Stimulated activated CD4-positive, alpha-beta T cell treated with anti-CD3 and anti-CD28 coated beads, Interleukin-2, amount 100 ng/mL, for 48 hours (primary cell): ENCODE data around the gene C19orf25.

Experiments used
- DNase-seq, 2 donors: peaks; one replicate each; pipeline ENCODE4 v3.0.0-alpha.2; 2020

C19orf25 gene

DNA sequence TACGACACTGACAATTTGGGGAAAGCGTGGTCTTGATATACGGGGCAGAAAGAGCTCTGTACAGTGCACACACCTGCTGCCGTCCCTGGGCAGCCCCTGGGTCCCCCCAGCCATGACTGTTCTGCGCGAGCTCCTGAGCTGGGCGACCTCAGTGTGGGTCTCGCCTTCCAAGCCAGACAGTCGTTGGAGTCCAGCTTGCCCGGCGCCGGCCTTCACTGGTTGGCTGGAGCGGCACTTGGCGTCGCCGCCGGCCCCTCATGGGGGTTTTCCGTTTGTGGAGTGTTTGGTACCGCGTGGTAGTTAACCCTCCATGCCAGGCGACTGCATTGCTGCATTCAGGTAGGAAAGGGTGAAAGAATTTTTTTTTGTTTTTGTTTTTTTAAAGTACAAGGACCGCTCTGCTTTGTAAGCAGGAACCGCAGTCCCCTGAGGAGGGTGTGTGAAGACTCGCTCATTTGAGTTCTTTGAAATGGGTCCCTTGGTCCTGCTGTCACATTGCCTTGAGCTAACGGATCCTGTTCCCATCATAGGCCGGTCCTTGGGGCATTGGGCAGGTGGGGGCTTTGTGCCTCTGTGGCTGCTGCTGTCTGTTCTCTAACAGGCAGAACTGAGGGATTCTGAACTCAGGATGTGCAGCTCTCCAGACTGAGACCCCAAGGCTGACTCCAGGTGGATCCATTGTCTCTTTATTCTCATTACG lies 51.6 kb downstream of the C19orf25 start:
- no peak for DNase-seq

GRCh38 chr19:1426736-1427135 lies 52.3 kb downstream of the C19orf25 start:
- no peak for DNase-seq

DNA sequence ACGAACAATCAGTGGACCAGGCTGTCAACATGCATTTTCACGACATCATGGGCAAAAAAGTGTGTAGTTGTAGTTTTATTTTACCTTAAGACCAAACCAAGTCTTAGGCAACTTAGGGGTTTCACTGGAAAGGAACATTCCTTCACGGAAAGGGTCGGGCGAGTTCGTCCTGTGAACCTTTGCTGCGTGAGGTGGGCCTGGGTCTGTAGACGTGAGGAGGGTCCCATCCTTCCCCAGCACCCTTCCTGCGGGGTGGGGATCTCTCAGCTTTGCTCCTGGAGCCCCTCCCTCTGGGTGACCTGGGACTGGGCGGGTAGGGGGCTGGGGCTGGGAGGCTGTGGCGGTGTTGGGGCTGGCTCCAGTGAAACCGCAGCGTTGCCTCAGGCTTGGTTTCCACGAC lies 53.1 kb downstream of the C19orf25 start:
- DNase-seq: no peak

GRCh38 chr19:1425102-1425837 lies 53.7 kb downstream of the C19orf25 start:
- DNase-seq: no peak

GRCh38 chr19:1424192-1424955 lies 54.6 kb downstream of the C19orf25 start:
- DNase-seq: no peak

DNA sequence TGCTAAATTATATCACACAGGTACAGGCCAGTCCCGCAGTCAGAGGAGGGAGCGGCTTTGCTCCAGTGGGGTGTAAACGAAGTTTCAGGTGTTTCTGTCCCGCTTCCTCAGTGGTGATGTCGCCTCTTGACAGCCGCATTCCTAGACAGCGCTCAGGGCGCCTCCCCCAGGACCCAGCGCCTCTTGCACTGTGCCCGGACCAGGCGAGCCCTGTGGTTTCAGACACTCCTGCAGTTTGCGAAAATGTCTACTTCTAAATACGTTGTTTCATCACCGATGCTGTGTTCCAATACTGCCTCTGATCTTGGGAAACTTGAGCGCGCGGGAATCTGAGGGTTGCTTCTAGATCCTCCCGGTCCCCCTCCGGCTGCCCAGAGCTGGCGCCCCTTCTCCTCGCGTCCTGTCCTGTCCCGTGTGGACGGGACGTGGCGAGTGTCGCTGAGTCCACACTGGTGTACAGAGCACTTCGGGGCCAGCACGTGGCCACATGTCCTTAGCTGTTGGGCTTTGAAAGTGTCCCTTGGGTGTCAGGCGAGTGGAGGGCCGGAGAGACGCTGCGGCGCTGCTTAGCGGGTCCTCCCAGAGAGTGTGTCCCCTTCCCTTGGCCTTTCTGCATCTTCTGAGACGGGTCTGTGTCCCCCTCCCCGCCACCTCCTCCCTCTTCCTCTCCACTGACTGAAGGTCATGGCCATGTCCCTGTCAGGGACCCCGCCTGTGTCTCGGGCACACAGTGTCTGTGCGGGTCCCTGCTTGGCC lies 55.4 kb downstream of the C19orf25 start:
- DNase-seq: no peak
